Sigmoid colon (tissue), 4 donors: ENCODE measurements around the gene RBM18.

Experiments
- EP300 ChIP-seq, 4 donors: sonication (generic); formaldehyde crosslinking; IDR thresholded peaks; one replicate each; pipeline ENCODE4 v1.6.1; 2017; ENCODE audit warnings: antibody characterized with exemption in 4 of 4
- POLR2A ChIP-seq, 2 donors: fragments of 450-650 bp; IDR thresholded peaks; one replicate each; pipeline ENCODE4 v1.6.1; 2016; ENCODE audit warnings: antibody characterized with exemption in 2 of 2, mild to moderate bottlenecking in 2 of 2, moderate library complexity in 2 of 2
- POLR2AphosphoS5 ChIP-seq, 4 donors: sonication (generic); formaldehyde crosslinking; IDR thresholded peaks; one replicate each; pipeline ENCODE4 v1.6.1; 2017; ENCODE audit warnings: antibody characterized with exemption in 4 of 4
- TF ChIP-seq, protein P1 (sequence below), 4 experiments: fragments of 450-650 bp in 3 of 4; fragments of 200-600 bp in 1 of 4; IDR thresholded peaks; one replicate each; pipeline ENCODE4 v1.5.1; 2016 to 2019; ENCODE audit warnings: antibody characterized with exemption in 4 of 4, mild to moderate bottlenecking in 3 of 4, moderate library complexity in 2 of 4

DNA sequence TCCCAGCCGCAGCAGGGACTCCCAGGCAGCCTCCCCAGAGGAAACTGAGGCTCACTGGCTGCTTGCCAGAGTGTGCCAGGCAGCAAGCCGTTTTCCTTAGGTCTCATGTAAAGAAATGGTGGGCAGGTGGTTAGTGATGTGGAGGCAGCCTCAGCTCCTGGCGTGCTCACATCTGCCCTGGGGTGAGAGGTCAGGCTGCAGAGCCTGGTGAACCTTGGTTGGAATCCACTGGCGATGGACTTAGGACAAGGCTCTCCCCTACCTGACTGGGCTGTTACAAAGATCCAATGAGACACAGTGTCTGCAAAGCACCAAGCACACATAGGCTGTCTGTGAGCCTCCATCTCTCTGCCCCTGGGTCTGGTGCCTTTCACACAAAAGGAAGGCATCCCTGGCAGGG, 66.8 kb downstream of the RBM18 start:
- TF ChIP-seq POLR2A (IDR thresholded peaks at IDR 0.05) (no peak), EP300 (IDR thresholded peaks at IDR 0.05) (no peak), POLR2AphosphoS5 (IDR thresholded peaks at IDR 0.05) (no peak)
- TF ChIP-seq, protein P1, sequence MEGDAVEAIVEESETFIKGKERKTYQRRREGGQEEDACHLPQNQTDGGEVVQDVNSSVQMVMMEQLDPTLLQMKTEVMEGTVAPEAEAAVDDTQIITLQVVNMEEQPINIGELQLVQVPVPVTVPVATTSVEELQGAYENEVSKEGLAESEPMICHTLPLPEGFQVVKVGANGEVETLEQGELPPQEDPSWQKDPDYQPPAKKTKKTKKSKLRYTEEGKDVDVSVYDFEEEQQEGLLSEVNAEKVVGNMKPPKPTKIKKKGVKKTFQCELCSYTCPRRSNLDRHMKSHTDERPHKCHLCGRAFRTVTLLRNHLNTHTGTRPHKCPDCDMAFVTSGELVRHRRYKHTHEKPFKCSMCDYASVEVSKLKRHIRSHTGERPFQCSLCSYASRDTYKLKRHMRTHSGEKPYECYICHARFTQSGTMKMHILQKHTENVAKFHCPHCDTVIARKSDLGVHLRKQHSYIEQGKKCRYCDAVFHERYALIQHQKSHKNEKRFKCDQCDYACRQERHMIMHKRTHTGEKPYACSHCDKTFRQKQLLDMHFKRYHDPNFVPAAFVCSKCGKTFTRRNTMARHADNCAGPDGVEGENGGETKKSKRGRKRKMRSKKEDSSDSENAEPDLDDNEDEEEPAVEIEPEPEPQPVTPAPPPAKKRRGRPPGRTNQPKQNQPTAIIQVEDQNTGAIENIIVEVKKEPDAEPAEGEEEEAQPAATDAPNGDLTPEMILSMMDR (IDR thresholded peaks at IDR 0.05): no peak
